Peyer's patch (tissue), 4 donors: ENCODE measurements around the gene ANTXR1. TPM values are rescaled to one million over a fixed set of nuclear protein-coding genes. Genes with fewer than 3 reads are reported as not detected.

Source experiments
- DNase-seq, 3 donors: peaks; one replicate each; pipeline ENCODE4 v3.0.0-alpha.2; 2017 to 2019
- H3K27ac ChIP-seq, 4 donors: fragments of 200-600 bp; sonication (generic); one replicate each; pipeline ENCODE4 v1.5.1; 2016 to 2019
- H3K27me3 ChIP-seq, 2 donors: fragments of 200-600 bp; sonication (generic); one replicate each; pipeline ENCODE4 v1.5.1; 2019
- H3K36me3 ChIP-seq, 3 donors: fragments of 200-600 bp; sonication (generic); one replicate each; pipeline ENCODE4 v1.5.1; 2016 to 2019
- H3K4me1 ChIP-seq, 4 donors: fragments of 200-600 bp; sonication (generic); one replicate each; pipeline ENCODE4 v1.5.1; 2016 to 2019
- H3K4me3 ChIP-seq, 4 donors: fragments of 200-600 bp; sonication (generic); 1 replicate in 3 of 4; 2 replicates in 1 of 4; pipeline ENCODE4 v1.5.1; 2016 to 2019; ENCODE audit warnings: mild to moderate bottlenecking in 1 of 4
- H3K9me3 ChIP-seq, 4 donors: fragments of 200-600 bp; sonication (generic); one replicate each; pipeline ENCODE4 v1.5.1; 2016 to 2019; ENCODE audit warnings: mild to moderate bottlenecking in 1 of 4
- CTCF ChIP-seq, 6 experiments: fragments of 450-650 bp in 4 of 6; fragments of 200-600 bp in 2 of 6; sonication (generic) in 1 of 6; IDR thresholded peaks; one replicate each; pipeline ENCODE4 v1.5.1; 2017 to 2019; ENCODE audit warnings: antibody characterized with exemption in 6 of 6, mild to moderate bottlenecking in 3 of 6, moderate library complexity in 1 of 6
- POLR2A ChIP-seq, 2 donors: fragments of 450-650 bp; IDR thresholded peaks; one replicate each; pipeline ENCODE4 v1.5.1; 2017; ENCODE audit warnings: antibody characterized with exemption in 2 of 2, mild to moderate bottlenecking in 2 of 2, moderate library complexity in 2 of 2
- total RNA-seq, 4 donors: library from RNA; depleted of rRNA; stranded (reverse); fragments of >200 nt; gene quantifications; one replicate each; pipeline ENCODE4 v1.1.0, GENCODE V29; 2016

ANTXR1 gene
- total RNA-seq, 4 donors from 2014 or later: 5.4 to 39.6 (median 25.0) TPM

- Histone ChIP-seq H3K4me3 (no peak overlapping the region), H3K36me3 (no peaks in the 10 kb centered on the region), H3K4me1 (no peaks in the 10 kb centered on the region), H3K27ac (peak overlapping the region in 1 of 4 donors; percentile 35), H3K27me3 (no peaks in the 10 kb centered on the region), H3K9me3 (no peaks in the 10 kb centered on the region)
- DNase-seq: no peak
- no peak for TF ChIP-seq POLR2A (IDR thresholded peaks at IDR 0.05)
- TF ChIP-seq CTCF (IDR thresholded peaks at IDR 0.05): no peak
Observed at GRCh38 chr2:69241664-69242514, 228.9 kb downstream of the ANTXR1 start.

- H3K9me3 ChIP-seq: no peaks in the 10 kb centered on the region
- H3K27ac ChIP-seq: no peak overlapping the region
- DNase-seq: no peak
- TF ChIP-seq POLR2A (IDR thresholded peaks at IDR 0.05) (no peak), CTCF (IDR thresholded peaks at IDR 0.05) (no peak)
- no peaks in the 10 kb centered on the region for H3K36me3 ChIP-seq
- H3K4me1 ChIP-seq: no peaks in the 10 kb centered on the region
- no peak overlapping the region for H3K4me3 ChIP-seq
- no peaks in the 10 kb centered on the region for H3K27me3 ChIP-seq
Observed at GRCh38 chr2:69242651-69243051, 229.7 kb downstream of the ANTXR1 start.

- no peak for DNase-seq
- no peaks in the 10 kb centered on the region for H3K9me3 ChIP-seq
- no peak overlapping the region for H3K27ac ChIP-seq
- no peaks in the 10 kb centered on the region for H3K4me1 ChIP-seq
- H3K27me3 ChIP-seq: no peaks in the 10 kb centered on the region
- no peak overlapping the region for H3K4me3 ChIP-seq
- TF ChIP-seq CTCF (IDR thresholded peaks at IDR 0.05): no peak
- no peaks in the 10 kb centered on the region for H3K36me3 ChIP-seq
Observed at GRCh38 chr2:69243652-69244051, 230.7 kb downstream of the ANTXR1 start.

GRCh38 chr2:69244882-69245281 lies 231.9 kb downstream of the ANTXR1 start:
- no peaks in the 10 kb centered on the region for H3K27me3 ChIP-seq
- no peak for DNase-seq
- no peak overlapping the region for H3K4me3 ChIP-seq
- TF ChIP-seq CTCF (IDR thresholded peaks at IDR 0.05) (no peak), POLR2A (IDR thresholded peaks at IDR 0.05) (no peak)
- H3K27ac ChIP-seq: no peak overlapping the region
- H3K4me1 ChIP-seq: no peaks in the 10 kb centered on the region
- H3K36me3 ChIP-seq: no peaks in the 10 kb centered on the region
- no peaks in the 10 kb centered on the region for H3K9me3 ChIP-seq

- H3K36me3 ChIP-seq: no peaks in the 10 kb centered on the region
- DNase-seq: no peak
- H3K4me1 ChIP-seq: no peaks in the 10 kb centered on the region
- no peaks in the 10 kb centered on the region for H3K27me3 ChIP-seq
- TF ChIP-seq POLR2A (IDR thresholded peaks at IDR 0.05): no peak
- no peak for TF ChIP-seq CTCF (IDR thresholded peaks at IDR 0.05)
- no peak overlapping the region for H3K4me3 ChIP-seq
- H3K9me3 ChIP-seq: no peaks in the 10 kb centered on the region
- no peak overlapping the region for H3K27ac ChIP-seq
Observed at GRCh38 chr2:69247583-69247982, 234.6 kb downstream of the ANTXR1 start.
